ENCODE results near the gene SSH2.
A peak's percentile ranks its signal among the peaks of the same experiment; 100 is the strongest.

The SSH2 gene

GRCh38 chr17:29722411-29723198 is 207.4 kb downstream of the SSH2 start:
- no peaks in the 10 kb centered on the region for H3K27me3 ChIP-seq (ENCODE audit: control insufficient read depth, insufficient read depth, low read length)
- peak overlapping the region; percentile 5 for H3K4me2 ChIP-seq (ENCODE audit: low read length)
- H3K9ac ChIP-seq (ENCODE audit: low read depth, low read length): no peak overlapping the region
- H3K4me1 ChIP-seq (ENCODE audit: control insufficient read depth, insufficient read depth, low read length): peaks cover 28% of the 10 kb centered on the region
- no peaks in the 10 kb centered on the region for H3K9me3 ChIP-seq (replicated peaks; ENCODE audit: low read length)
- H3K36me3 ChIP-seq (ENCODE audit: insufficient read depth, low read length): no peaks in the 10 kb centered on the region
- no peak overlapping the region for H3K4me3 ChIP-seq (ENCODE audit: low read length)

- H3K27me3 ChIP-seq (ENCODE audit: control insufficient read depth, insufficient read depth, low read length): no peaks in the 10 kb centered on the region
- no peak overlapping the region for H3K9ac ChIP-seq (ENCODE audit: low read depth, low read length)
- H3K9me3 ChIP-seq (replicated peaks; ENCODE audit: low read length): no peaks in the 10 kb centered on the region
- H3K36me3 ChIP-seq (ENCODE audit: insufficient read depth, low read length): no peaks in the 10 kb centered on the region
- no peak overlapping the region for H3K4me2 ChIP-seq (ENCODE audit: low read length)
- no peak overlapping the region for H3K4me3 ChIP-seq (ENCODE audit: low read length)
- peaks cover 10% of the 10 kb centered on the region for H3K4me1 ChIP-seq (ENCODE audit: control insufficient read depth, insufficient read depth, low read length)
These were observed 209.5 kb downstream of the SSH2 start for GRCh38 chr17:29720551-29720950.

DNA sequence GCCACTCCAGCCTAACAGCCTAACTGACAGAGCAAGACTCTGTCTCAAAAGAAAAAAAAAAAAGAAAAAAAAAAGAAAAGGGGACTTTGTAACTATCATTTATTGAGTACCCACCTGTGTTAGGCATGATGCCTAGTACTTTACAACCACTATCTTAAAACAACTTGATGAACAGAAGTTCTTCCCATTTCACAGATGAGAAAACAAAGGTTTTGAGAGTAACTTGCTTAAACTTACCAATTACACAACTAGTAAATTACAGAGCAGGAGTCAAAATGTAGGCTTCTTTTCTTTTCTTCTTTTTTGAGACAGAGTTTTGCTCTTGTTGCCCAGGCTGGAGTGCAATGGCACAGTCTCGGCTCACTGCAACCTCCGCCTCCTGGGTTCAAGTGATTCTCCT is 210.6 kb downstream of the SSH2 start:
- no peak overlapping the region for H3K4me3 ChIP-seq (ENCODE audit: low read length)
- H3K27me3 ChIP-seq (ENCODE audit: control insufficient read depth, insufficient read depth, low read length): no peaks in the 10 kb centered on the region
- H3K36me3 ChIP-seq (ENCODE audit: insufficient read depth, low read length): no peaks in the 10 kb centered on the region
- H3K4me2 ChIP-seq (ENCODE audit: low read length): no peak overlapping the region
- no peak overlapping the region for H3K9ac ChIP-seq (ENCODE audit: low read depth, low read length)
- no peaks in the 10 kb centered on the region for H3K9me3 ChIP-seq (replicated peaks; ENCODE audit: low read length)
- H3K4me1 ChIP-seq (ENCODE audit: control insufficient read depth, insufficient read depth, low read length): peaks cover 10% of the 10 kb centered on the region

DNA sequence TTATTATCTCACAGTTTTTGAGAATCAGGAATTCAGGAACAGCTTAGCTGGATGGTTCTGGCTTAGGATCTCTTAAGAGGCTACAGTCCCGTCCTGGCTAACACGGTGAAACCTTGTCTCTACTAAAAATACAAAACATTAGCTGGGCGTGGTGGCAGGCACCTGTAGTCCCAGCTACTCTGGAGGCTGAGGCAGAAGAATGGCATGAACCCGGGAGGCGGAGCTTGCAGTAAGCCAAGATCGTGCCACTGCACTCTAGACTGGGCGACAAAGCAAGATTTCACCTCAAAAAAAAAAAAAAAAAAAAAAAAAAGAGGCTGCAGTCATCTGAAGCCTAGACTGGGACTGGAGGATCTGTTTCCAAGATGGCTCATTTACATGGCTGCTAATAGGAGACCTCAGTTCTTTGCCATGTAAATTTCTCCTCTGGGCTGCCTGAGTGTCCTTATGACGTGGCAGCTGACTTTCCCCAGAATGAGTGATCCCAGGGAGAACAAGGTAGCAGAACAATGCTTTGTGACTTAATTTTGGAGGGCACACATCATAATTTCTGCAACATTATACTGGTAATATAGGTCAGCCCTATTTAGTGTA is 211.5 kb downstream of the SSH2 start:
- Histone ChIP-seq H3K4me1 (ENCODE audit: control insufficient read depth, insufficient read depth, low read length) (peaks cover 10% of the 10 kb centered on the region), H3K4me2 (ENCODE audit: low read length) (no peak overlapping the region), H3K9ac (ENCODE audit: low read depth, low read length) (no peak overlapping the region), H3K9me3 (replicated peaks; ENCODE audit: low read length) (no peaks in the 10 kb centered on the region), H3K27me3 (ENCODE audit: control insufficient read depth, insufficient read depth, low read length) (no peaks in the 10 kb centered on the region), H3K36me3 (ENCODE audit: insufficient read depth, low read length) (no peaks in the 10 kb centered on the region), H3K4me3 (ENCODE audit: low read length) (no peak overlapping the region)

DNA sequence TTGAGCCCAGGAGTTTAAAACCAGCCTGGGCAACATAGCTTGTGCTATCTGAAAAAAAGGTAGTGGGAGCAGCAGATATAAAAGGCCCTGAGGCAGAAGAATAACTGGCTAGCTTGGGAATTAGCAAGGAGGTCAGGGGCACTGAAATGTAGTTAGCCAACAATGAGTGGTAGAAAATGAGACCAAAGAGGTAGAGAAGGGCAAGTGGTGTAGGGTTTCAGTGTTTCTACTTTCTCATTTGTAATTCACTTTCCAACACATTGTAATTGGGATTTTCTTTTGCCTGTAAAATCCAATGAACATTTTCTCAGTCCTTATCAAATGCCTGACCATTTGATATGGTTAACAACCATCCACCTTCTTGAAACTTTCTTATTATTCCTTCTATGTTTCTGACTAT is 212.2 kb downstream of the SSH2 start:
- H3K9me3 ChIP-seq (replicated peaks; ENCODE audit: low read length): no peaks in the 10 kb centered on the region
- H3K27me3 ChIP-seq (ENCODE audit: control insufficient read depth, insufficient read depth, low read length): no peaks in the 10 kb centered on the region
- peaks cover 8% of the 10 kb centered on the region for H3K4me1 ChIP-seq (ENCODE audit: control insufficient read depth, insufficient read depth, low read length)
- no peak overlapping the region for H3K4me2 ChIP-seq (ENCODE audit: low read length)
- no peak overlapping the region for H3K9ac ChIP-seq (ENCODE audit: low read depth, low read length)
- no peaks in the 10 kb centered on the region for H3K36me3 ChIP-seq (ENCODE audit: insufficient read depth, low read length)
- no peak overlapping the region for H3K4me3 ChIP-seq (ENCODE audit: low read length)

DNA sequence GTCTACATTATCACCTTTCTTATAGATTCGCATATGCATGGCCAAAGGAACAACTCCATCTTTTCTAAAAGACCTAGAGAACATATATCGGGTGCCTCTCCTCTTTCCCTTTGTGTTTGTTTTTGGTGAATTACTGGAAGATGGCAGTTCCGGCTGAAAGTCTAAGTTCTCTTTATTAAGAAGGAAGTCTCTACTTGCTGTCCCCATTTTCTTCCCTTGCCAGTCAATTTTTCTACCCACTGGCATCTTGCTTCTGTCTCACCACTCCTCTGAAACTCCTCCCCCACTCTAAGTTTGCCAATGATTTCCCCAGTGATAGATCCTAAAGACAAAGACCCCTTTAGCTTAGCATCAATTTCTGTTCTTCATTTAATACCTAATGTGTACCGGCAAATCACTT is 213.5 kb downstream of the SSH2 start:
- Histone ChIP-seq H3K36me3 (ENCODE audit: insufficient read depth, low read length) (no peaks in the 10 kb centered on the region), H3K27me3 (ENCODE audit: control insufficient read depth, insufficient read depth, low read length) (no peaks in the 10 kb centered on the region), H3K4me3 (ENCODE audit: low read length) (no peak overlapping the region), H3K9me3 (replicated peaks; ENCODE audit: low read length) (no peaks in the 10 kb centered on the region), H3K4me2 (ENCODE audit: low read length) (no peak overlapping the region), H3K9ac (ENCODE audit: low read depth, low read length) (no peak overlapping the region), H3K4me1 (ENCODE audit: control insufficient read depth, insufficient read depth, low read length) (no peaks in the 10 kb centered on the region)

DNA sequence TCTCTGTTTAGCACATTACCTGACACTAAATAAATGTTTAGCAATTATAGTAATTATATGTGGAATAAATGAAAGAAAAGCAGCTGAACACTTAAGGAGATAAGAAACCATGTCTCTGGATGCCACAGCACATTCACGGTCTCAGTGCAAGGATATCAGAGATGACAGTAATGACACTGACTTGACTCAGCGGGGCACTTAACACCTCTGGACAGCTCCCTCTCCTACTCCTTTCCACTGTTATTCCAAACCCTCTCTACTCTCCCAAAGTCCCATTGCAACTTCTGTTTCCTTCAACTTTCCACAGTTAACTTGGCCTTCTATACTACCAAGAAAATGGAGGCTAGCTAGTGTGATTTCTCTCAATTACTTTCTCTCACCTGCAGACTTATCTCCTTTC is 214.3 kb downstream of the SSH2 start:
- no peaks in the 10 kb centered on the region for H3K36me3 ChIP-seq (ENCODE audit: insufficient read depth, low read length)
- peaks cover 8% of the 10 kb centered on the region for H3K4me1 ChIP-seq (ENCODE audit: control insufficient read depth, insufficient read depth, low read length)
- no peak overlapping the region for H3K4me3 ChIP-seq (ENCODE audit: low read length)
- no peaks in the 10 kb centered on the region for H3K9me3 ChIP-seq (replicated peaks; ENCODE audit: low read length)
- no peak overlapping the region for H3K4me2 ChIP-seq (ENCODE audit: low read length)
- H3K9ac ChIP-seq (ENCODE audit: low read depth, low read length): no peak overlapping the region
- no peaks in the 10 kb centered on the region for H3K27me3 ChIP-seq (ENCODE audit: control insufficient read depth, insufficient read depth, low read length)

GRCh38 chr17:29714146-29714545 is 215.9 kb downstream of the SSH2 start:
- no peaks in the 10 kb centered on the region for H3K36me3 ChIP-seq (ENCODE audit: insufficient read depth, low read length)
- no peak overlapping the region for H3K4me2 ChIP-seq (ENCODE audit: low read length)
- no peaks in the 10 kb centered on the region for H3K9me3 ChIP-seq (replicated peaks; ENCODE audit: low read length)
- H3K9ac ChIP-seq (ENCODE audit: low read depth, low read length): no peak overlapping the region
- H3K4me3 ChIP-seq (ENCODE audit: low read length): no peak overlapping the region
- peaks cover 23% of the 10 kb centered on the region for H3K4me1 ChIP-seq (ENCODE audit: control insufficient read depth, insufficient read depth, low read length)
- no peaks in the 10 kb centered on the region for H3K27me3 ChIP-seq (ENCODE audit: control insufficient read depth, insufficient read depth, low read length)

- H3K4me3 ChIP-seq (ENCODE audit: low read length): no peak overlapping the region
- H3K9me3 ChIP-seq (replicated peaks; ENCODE audit: low read length): no peaks in the 10 kb centered on the region
- no peaks in the 10 kb centered on the region for H3K36me3 ChIP-seq (ENCODE audit: insufficient read depth, low read length)
- H3K27me3 ChIP-seq (ENCODE audit: control insufficient read depth, insufficient read depth, low read length): no peaks in the 10 kb centered on the region
- no peak overlapping the region for H3K4me2 ChIP-seq (ENCODE audit: low read length)
- H3K9ac ChIP-seq (ENCODE audit: low read depth, low read length): no peak overlapping the region
- H3K4me1 ChIP-seq (ENCODE audit: control insufficient read depth, insufficient read depth, low read length): peaks cover 24% of the 10 kb centered on the region
These were observed 216.4 kb downstream of the SSH2 start for GRCh38 chr17:29713626-29714025.

- H3K36me3 ChIP-seq (ENCODE audit: insufficient read depth, low read length): no peaks in the 10 kb centered on the region
- peaks cover 24% of the 10 kb centered on the region for H3K4me1 ChIP-seq (ENCODE audit: control insufficient read depth, insufficient read depth, low read length)
- no peak overlapping the region for H3K4me3 ChIP-seq (ENCODE audit: low read length)
- H3K9me3 ChIP-seq (replicated peaks; ENCODE audit: low read length): no peaks in the 10 kb centered on the region
- no peak overlapping the region for H3K9ac ChIP-seq (ENCODE audit: low read depth, low read length)
- H3K27me3 ChIP-seq (ENCODE audit: control insufficient read depth, insufficient read depth, low read length): no peaks in the 10 kb centered on the region
- no peak overlapping the region for H3K4me2 ChIP-seq (ENCODE audit: low read length)
These were observed 218.2 kb downstream of the SSH2 start for GRCh38 chr17:29711588-29712385.

DNA sequence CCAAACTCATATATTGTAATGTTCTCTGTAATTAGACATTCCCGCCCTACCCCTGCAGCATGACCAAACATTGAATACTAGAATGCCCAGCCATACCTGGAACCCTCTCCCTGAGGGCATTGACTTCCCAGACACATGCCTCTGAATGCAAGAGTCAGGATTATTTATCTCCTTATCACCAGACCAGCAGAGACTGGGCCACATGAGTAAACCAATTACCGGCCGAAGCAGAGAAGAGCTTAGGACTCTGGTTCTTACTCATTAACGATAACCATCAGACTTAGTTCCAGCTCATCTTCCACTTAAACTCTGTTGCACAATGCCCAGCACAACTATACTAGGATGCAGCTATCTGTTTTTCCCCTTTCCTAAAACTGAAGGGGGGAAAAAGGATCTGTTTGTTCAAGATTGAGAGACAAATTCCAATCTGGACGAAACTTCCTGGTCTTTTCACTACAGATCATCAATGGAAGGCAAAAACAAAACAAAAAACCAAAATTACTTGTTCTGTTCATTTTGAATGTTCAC is 219.1 kb downstream of the SSH2 start:
- Histone ChIP-seq H3K9ac (ENCODE audit: low read depth, low read length) (no peak overlapping the region), H3K4me2 (ENCODE audit: low read length) (peak overlapping the region; percentile 55)

More for the DNA sequence above, 219.1 kb downstream of the SSH2 start:
- Histone ChIP-seq H3K4me1 (ENCODE audit: control insufficient read depth, insufficient read depth, low read length) (peaks cover 32% of the 10 kb centered on the region), H3K4me3 (ENCODE audit: low read length) (no peak overlapping the region), H3K27me3 (ENCODE audit: control insufficient read depth, insufficient read depth, low read length) (no peaks in the 10 kb centered on the region), H3K36me3 (ENCODE audit: insufficient read depth, low read length) (no peaks in the 10 kb centered on the region), H3K9me3 (replicated peaks; ENCODE audit: low read length) (no peaks in the 10 kb centered on the region)

All from skeletal muscle satellite cell (primary cell).